HCT116 (cell line): ENCODE data around the gene BTF3. TPM values are rescaled to one million over a fixed set of nuclear protein-coding genes. Genes with fewer than 3 reads are reported as not detected.

Source experiments
- ATAC-seq: fragments of 200-7000 bp; cut with Tn5 transposase; 2 replicates; pipeline ENCODE4 v1.9.1; 2020; ENCODE audit warnings: mild to moderate bottlenecking, moderate library complexity
- BruUV-seq: library from RNA; stranded (reverse); fragments of 400-500 nt; replicated peaks from 2 replicates; lab custom pipeline; 2021; lab: Mats Ljungman, UMichigan
- CTCF ChIA-PET: fragments of 300-600 bp; sonication (Branson Sonifier 250); formaldehyde crosslinking; loops from one replicate; lab custom pipeline; 2021; ENCODE audit warnings: antibody characterized with exemption; lab: Charles Lee
- POLR2A ChIA-PET: fragments of 300-600, 350-600 bp; sonication (Branson Sonifier 250); formaldehyde crosslinking; loops from one replicate; lab custom pipeline; 2021; ENCODE audit warnings: antibody characterized with exemption; lab: Charles Lee
- RAD21 ChIA-PET, 2 experiments: fragments of 300-600 bp; sonication (Branson Sonifier 250); formaldehyde crosslinking; loops; one replicate each; lab custom pipeline; 2023; ENCODE audit warnings: low total read pairs in 2 of 2; ENCODE audit not compliant: uncharacterized antibody in 2 of 2, unreplicated experiment in 2 of 2, low non-redundant PET in 1 of 2; lab: Charles Lee
- DNase-seq: peaks from one replicate; pipeline ENCODE4 v3.0.0-alpha.2; 2010; ENCODE audit warnings: low read depth, low spot score
- H2AFZ ChIP-seq: fragments of 200-600 bp; shearing (Covaris generic), sonication (generic); 2 replicates; pipeline ENCODE4 v1.6.1; 2017; ENCODE audit warnings: low read depth, mixed run types, mixed read lengths, antibody characterized with exemption, low read length; ENCODE audit not compliant: poor library complexity, severe bottlenecking
- H3K27ac ChIP-seq: 2 replicates; pipeline ENCODE4 v1.5.1; 2012; ENCODE audit warnings: low read depth, low read length
- H3K27me3 ChIP-seq: fragments of 200-600 bp; sonication (generic); 2 replicates; pipeline ENCODE4 v1.6.1; 2016; ENCODE audit warnings: mixed run types, low read length, mixed read lengths; ENCODE audit not compliant: insufficient read depth
- H3K36me3 ChIP-seq, 2 experiments: fragments of 200-500 bp in 1 of 2; fragments of 200-600 bp in 1 of 2; sonication (Bioruptor generic) in 1 of 2; sonication (generic) in 1 of 2; 2 replicates each; pipeline versions ENCODE4 v1.5.1 to v1.6.1; 2014 to 2016; ENCODE audit warnings: low read length in 2 of 2, inconsistent platforms in 1 of 2, mixed read lengths in 1 of 2, mixed run types in 1 of 2; ENCODE audit not compliant: insufficient read depth in 2 of 2, control insufficient read depth in 1 of 2
- H3K4me1 ChIP-seq, 2 experiments: fragments of 200-600 bp in 1 of 2; sonication (generic) in 1 of 2; 2 replicates each; pipeline versions ENCODE4 v1.5.1 to v1.6.1; 2012 to 2017; ENCODE audit warnings: low read length in 2 of 2, inconsistent platforms in 1 of 2, mild to moderate bottlenecking in 1 of 2, mixed read lengths in 1 of 2, mixed run types in 1 of 2, moderate library complexity in 1 of 2; ENCODE audit not compliant: insufficient read depth in 2 of 2, control insufficient read depth in 1 of 2
- H3K4me2 ChIP-seq: fragments of 200-600 bp; sonication (generic); 2 replicates; pipeline ENCODE4 v1.6.1; 2017; ENCODE audit warnings: mixed run types, low read length, mixed read lengths
- H3K4me3 ChIP-seq, 2 experiments: fragments of 200-600 bp in 1 of 2; sonication (generic) in 1 of 2; replicated peaks in 1 of 2; 2 replicates each; pipeline ENCODE4 v1.5.1; 2011 to 2016; ENCODE audit warnings: low read length in 2 of 2, control low read depth in 1 of 2, low read depth in 1 of 2, mild to moderate bottlenecking in 1 of 2, mixed read lengths in 1 of 2, mixed run types in 1 of 2
- H3K79me2 ChIP-seq: fragments of 200-600 bp; sonication (generic); 2 replicates; pipeline ENCODE4 v1.6.1; 2017; ENCODE audit warnings: mild to moderate bottlenecking, mixed run types, low read length, moderate library complexity, mixed read lengths; ENCODE audit not compliant: insufficient read depth
- H3K9ac ChIP-seq: fragments of 200-600 bp; sonication (generic); 2 replicates; pipeline ENCODE4 v1.6.1; 2016; ENCODE audit warnings: low read length, mixed read lengths
- H3K9me2 ChIP-seq: fragments of 200-600 bp; sonication (generic), shearing (Covaris generic); 2 replicates; pipeline ENCODE4 v1.6.1; 2017; ENCODE audit warnings: mixed run types, mild to moderate bottlenecking, moderate library complexity; ENCODE audit not compliant: insufficient read depth
- H3K9me3 ChIP-seq, 2 experiments: fragments of 200-500 bp in 1 of 2; fragments of 200-600 bp in 1 of 2; sonication (Bioruptor generic) in 1 of 2; sonication (generic) in 1 of 2; 2 replicates each; pipeline ENCODE4 v1.6.1; 2014 to 2017; ENCODE audit warnings: low read length in 2 of 2, mixed read lengths in 2 of 2, inconsistent platforms in 1 of 2, low read depth in 1 of 2, mild to moderate bottlenecking in 1 of 2, mixed run types in 1 of 2, moderate library complexity in 1 of 2; ENCODE audit not compliant: control insufficient read depth in 1 of 2, insufficient read depth in 1 of 2
- H4K20me1 ChIP-seq: fragments of 200-600 bp; sonication (generic), shearing (Covaris generic); 2 replicates; pipeline ENCODE4 v1.6.1; 2017; ENCODE audit warnings: mixed run types, mild to moderate bottlenecking, moderate library complexity; ENCODE audit not compliant: insufficient read depth
- CBX3 ChIP-seq: IDR thresholded peaks from 2 replicates; pipeline ENCODE4 v1.6.1; 2012; ENCODE audit warnings: low read depth
- EGR1 ChIP-seq: IDR thresholded peaks from 2 replicates; pipeline ENCODE4 v1.6.1; 2012; ENCODE audit warnings: low read depth
- EZH2 ChIP-seq: fragments of 200-600 bp; sonication (generic); IDR thresholded peaks from 2 replicates; pipeline ENCODE4 v1.6.1; 2017; ENCODE audit warnings: antibody characterized with exemption, mixed run types
- EZH2phosphoT487 ChIP-seq: fragments of 200-600 bp; IDR thresholded peaks from 2 replicates; pipeline ENCODE4 v1.6.1; 2018; ENCODE audit warnings: antibody characterized with exemption, borderline replicate concordance
- FOSL1 ChIP-seq: IDR thresholded peaks from 2 replicates; pipeline ENCODE4 v1.6.1; 2012; ENCODE audit warnings: low read depth
- JUND ChIP-seq: IDR thresholded peaks from 2 replicates; pipeline ENCODE4 v1.6.1; 2012
- POLR2A ChIP-seq: IDR thresholded peaks from 2 replicates; pipeline ENCODE4 v1.7.0; 2011; ENCODE audit warnings: borderline replicate concordance; ENCODE audit not compliant: insufficient read depth, insufficient read length; ENCODE audit errors: extremely low read depth
- POLR2AphosphoS5 ChIP-seq: IDR thresholded peaks from 2 replicates; pipeline ENCODE4 v1.6.1; 2011; ENCODE audit warnings: mild to moderate bottlenecking, low read depth, low read length, moderate library complexity
- RAD21 ChIP-seq: IDR thresholded peaks from 2 replicates; pipeline ENCODE4 v1.6.1; 2012; ENCODE audit warnings: low read depth, mild to moderate bottlenecking
- SIN3A ChIP-seq: IDR thresholded peaks from 2 replicates; pipeline ENCODE4 v1.6.1; 2012; ENCODE audit warnings: low read depth
- SP1 ChIP-seq: IDR thresholded peaks from 2 replicates; pipeline ENCODE4 v1.6.1; 2012; ENCODE audit warnings: low read depth
- SRF ChIP-seq: IDR thresholded peaks from 2 replicates; pipeline ENCODE4 v1.6.1; 2012; ENCODE audit warnings: low read depth
- TCF7L2 ChIP-seq: IDR thresholded peaks from 2 replicates; pipeline ENCODE4 v1.7.0; 2011; ENCODE audit warnings: borderline replicate concordance, inconsistent platforms; ENCODE audit not compliant: insufficient read depth, insufficient read length; ENCODE audit errors: extremely low read depth
- YY1 ChIP-seq: IDR thresholded peaks from 2 replicates; pipeline ENCODE4 v1.6.1; 2011; ENCODE audit warnings: low read length, low read depth, moderate library complexity, mild to moderate bottlenecking; ENCODE audit not compliant: insufficient replicate concordance; ENCODE audit errors: extremely low read depth
- ZFX ChIP-seq: fragments of 450-650 bp; IDR thresholded peaks from 2 replicates; pipeline ENCODE4 v1.6.1; 2017
- ZNF274 ChIP-seq: fragments of 200-500 bp; sonication (Bioruptor generic); IDR thresholded peaks from 2 replicates; pipeline ENCODE4 v1.6.1; 2014; ENCODE audit warnings: mild to moderate bottlenecking, low read depth, low read length, inconsistent platforms
- intact Hi-C: fragments of 100-400 bp; cut with micrococcal nuclease; formaldehyde crosslinking; loops from 2 replicates; pipeline ENCODE4 v1.10.0; 2022
- total RNA-seq: library from RNA; stranded (reverse); gene quantifications from one replicate; pipeline ENCODE4 v1.2.1, GENCODE V29; 2021; ENCODE audit not compliant: unreplicated experiment

Gene BTF3
- total RNA-seq, 1 experiment from 2014 or later: 868 TPM

- intact Hi-C loops: no loop called here
- peaks cover 12% of the 10 kb centered on the region; the same call in 1 of the 2 replicates for H4K20me1 ChIP-seq
- no peak overlapping the region for H2AFZ ChIP-seq
- H3K4me3 ChIP-seq: no peak overlapping the region
- no TSS peak for BruUV-seq
- H3K4me2 ChIP-seq: no peak overlapping the region
- CTCF ChIA-PET: interaction anchor here (1.0 to 3.1 kb wide), 3 partner anchors 8 to 280 kb away, joined by 5 to 14 read pairs (median 13); no protein-coding TSS in a partner anchor
- ATAC-seq: no peak
- H3K27ac ChIP-seq: no peak overlapping the region
- POLR2A ChIA-PET: interaction anchor here (1.4 kb wide), 1 partner anchor 8 kb away, joined by 6 read pairs; no protein-coding TSS in a partner anchor
- no peak for TF ChIP-seq ZFX
- TF ChIP-seq SRF: no peak
- no peak for TF ChIP-seq POLR2AphosphoS5
- TF ChIP-seq YY1: no peak
- no peak for TF ChIP-seq CBX3
- no peak for TF ChIP-seq POLR2A
- no peak for TF ChIP-seq SIN3A
- no peak for TF ChIP-seq SP1
- TF ChIP-seq TCF7L2: no peak
- no peak for TF ChIP-seq ZNF274
- no peak for TF ChIP-seq EZH2
- no peak for TF ChIP-seq EZH2phosphoT487
- no peak for TF ChIP-seq FOSL1
- no peak for TF ChIP-seq JUND
- no peak for TF ChIP-seq EGR1
- no peak for TF ChIP-seq RAD21
- TF ChIP-seq, all 23 proteins: peak for 0
- no peaks in the 10 kb centered on the region for H3K9me2 ChIP-seq
- H3K36me3 ChIP-seq: peaks cover 3 to 12% of the 10 kb centered on the region in 2 experiments; a peak in 3 of 4 replicates
- RAD21 ChIA-PET: no interaction called here
- H3K9me3 ChIP-seq: no peaks in the 10 kb centered on the region
- peaks cover 37% of the 10 kb centered on the region for H3K79me2 ChIP-seq
- H3K9ac ChIP-seq: no peak overlapping the region
- no peak for DNase-seq
- peaks cover 10 to 26% of the 10 kb centered on the region in 2 experiments for H3K4me1 ChIP-seq
- no peaks in the 10 kb centered on the region for H3K27me3 ChIP-seq
These were observed 2.4 kb upstream of the BTF3 start for GRCh38 chr5:73495772-73496335.
